ENCODE results near the gene SEMG1. TPM values are rescaled to one million over a fixed set of nuclear protein-coding genes. Genes with fewer than 3 reads are reported as not detected.

Gene SEMG1
- total and polyA plus RNA-seq, 2 of the 8 experiments (the other 6 are each of a cell fraction or from before 2014, with no cell fraction given), result 3.0 to 5.8 TPM

- TF ChIP-seq CHD7 (IDR thresholded peaks at IDR 0.05; ENCODE audit: insufficient replicate concordance, low read length) (no peak), BRCA1 (IDR thresholded peaks at IDR 0.05; ENCODE audit: low read depth, low read length) (no peak), BACH1 (IDR thresholded peaks at IDR 0.05; ENCODE audit: low read length) (no peak)
Observed at GRCh38 chr20:45191926-45192325, 14.9 kb upstream of the SEMG1 start (continued).

Measured in H1 (cell line).